ENCODE measurements around the gene TMEM150B.

GRCh38 chr19:55362990-55363716 lies 38.0 kb upstream of the TMEM150B start, which contains the start of gene GARIN5B:
- no peak for TF ChIP-seq CTCF (IDR thresholded peaks at IDR 0.05)
- no peak for TF ChIP-seq POLR2AphosphoS5 (IDR thresholded peaks at IDR 0.05)
- TF ChIP-seq POLR2A (IDR thresholded peaks at IDR 0.05): no peak
